ENCODE results near the gene BIRC5. TPM values are rescaled to one million over a fixed set of nuclear protein-coding genes. Genes with fewer than 3 reads are reported as not detected.

The BIRC5 gene
- total and polyA plus RNA-seq, 9 donors = 0.11 to 1.4 (median 0.73) TPM; not detected in 2

DNA sequence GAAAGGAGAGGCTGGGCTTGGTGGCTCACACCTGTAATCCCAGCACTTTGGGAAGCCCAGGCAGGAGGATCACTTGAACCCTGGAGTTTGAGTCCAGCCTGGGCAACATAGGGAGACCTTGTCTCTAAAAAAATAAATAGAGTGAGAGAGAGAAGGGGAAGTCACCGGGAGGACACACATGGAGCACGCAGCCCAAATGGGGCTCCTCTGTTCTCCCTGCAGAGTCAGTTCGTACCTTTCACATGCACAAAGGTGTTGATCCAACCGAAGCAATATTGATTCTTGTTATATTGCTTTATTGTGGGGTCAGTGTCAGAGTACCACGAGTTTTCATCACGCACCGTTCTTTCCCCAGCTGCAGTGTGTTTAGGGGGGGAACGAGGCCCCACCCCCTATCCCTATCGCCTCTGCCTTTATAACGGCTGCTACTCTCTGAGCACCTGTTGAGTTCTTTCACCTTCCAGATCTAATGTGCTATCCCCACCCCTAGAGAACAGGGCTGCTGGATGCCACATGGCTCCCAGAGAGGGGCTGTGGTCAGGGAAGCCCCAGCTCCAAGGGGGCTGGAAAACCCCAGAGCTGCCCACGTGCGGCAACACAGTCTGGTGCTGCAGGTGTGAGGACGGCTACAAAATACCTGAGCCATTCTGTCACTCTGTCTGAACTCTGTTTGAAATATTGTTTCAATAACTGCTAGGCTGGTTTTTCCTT, 16.4 kb downstream of the BIRC5 start:
- intact Hi-C loops (cut with DNase I) = no loop called here
- TF ChIP-seq, protein P1, sequence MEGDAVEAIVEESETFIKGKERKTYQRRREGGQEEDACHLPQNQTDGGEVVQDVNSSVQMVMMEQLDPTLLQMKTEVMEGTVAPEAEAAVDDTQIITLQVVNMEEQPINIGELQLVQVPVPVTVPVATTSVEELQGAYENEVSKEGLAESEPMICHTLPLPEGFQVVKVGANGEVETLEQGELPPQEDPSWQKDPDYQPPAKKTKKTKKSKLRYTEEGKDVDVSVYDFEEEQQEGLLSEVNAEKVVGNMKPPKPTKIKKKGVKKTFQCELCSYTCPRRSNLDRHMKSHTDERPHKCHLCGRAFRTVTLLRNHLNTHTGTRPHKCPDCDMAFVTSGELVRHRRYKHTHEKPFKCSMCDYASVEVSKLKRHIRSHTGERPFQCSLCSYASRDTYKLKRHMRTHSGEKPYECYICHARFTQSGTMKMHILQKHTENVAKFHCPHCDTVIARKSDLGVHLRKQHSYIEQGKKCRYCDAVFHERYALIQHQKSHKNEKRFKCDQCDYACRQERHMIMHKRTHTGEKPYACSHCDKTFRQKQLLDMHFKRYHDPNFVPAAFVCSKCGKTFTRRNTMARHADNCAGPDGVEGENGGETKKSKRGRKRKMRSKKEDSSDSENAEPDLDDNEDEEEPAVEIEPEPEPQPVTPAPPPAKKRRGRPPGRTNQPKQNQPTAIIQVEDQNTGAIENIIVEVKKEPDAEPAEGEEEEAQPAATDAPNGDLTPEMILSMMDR (IDR thresholded peaks at IDR 0.05) = no peak
- TF ChIP-seq POLR2A (IDR thresholded peaks at IDR 0.05) (no peak), EP300 (IDR thresholded peaks at IDR 0.05) (no peak)
- no peaks in the 10 kb centered on the region for H3K27me3 ChIP-seq

DNA sequence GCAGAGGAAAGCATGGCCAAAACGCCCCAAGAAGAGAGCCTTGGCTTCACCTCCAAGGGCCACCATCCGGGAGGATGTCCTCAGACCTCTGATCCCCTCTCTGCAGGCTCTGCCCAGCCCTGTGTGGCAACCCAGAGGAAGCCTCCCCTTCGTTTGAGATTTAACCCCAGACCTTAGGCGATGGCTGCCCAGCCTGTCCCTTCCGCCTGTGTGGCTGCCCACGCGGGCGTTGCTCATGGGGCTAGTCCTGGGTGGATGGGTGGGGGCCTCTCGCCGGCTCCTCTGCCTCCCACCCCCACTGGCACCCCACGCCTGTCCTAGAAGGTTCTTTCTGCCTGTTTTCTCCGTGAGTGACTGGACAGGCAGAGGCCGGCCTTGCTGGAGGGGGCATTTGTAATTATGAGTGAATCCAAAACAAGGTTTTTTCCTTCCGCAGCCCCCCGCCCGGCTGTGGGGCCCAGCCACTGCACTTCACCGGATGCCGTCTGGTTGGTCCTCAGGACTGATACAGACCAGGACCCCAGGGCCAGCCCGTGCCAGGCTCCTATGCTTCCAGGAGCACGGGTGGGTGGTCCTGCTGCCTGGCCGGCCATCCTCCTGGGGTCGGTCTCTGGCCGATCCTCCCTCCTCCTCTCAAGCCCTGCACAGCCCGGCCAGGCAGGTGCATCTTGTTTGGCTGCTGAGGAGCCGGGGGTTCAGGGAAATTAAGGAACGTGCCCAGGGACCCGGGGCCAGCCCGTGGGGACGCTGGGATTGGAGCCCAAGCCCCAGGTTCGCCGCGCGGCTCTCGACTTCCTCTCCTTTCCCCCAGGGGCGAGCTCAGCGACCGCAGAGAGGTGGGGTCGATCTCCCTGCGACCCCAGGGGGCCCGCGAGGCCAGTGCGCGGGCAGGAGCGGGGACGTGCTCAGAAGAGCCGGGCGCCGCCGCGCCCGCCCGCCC, 17.2 kb downstream of the BIRC5 start, which contains the start of gene TMEM235:
Gene TMEM235 (plus strand): TSS at position 636 of the 940 bp plus-strand sequence. CDS start 393 bp downstream, outside the sequence.
- DNase-seq = no peak
- TF ChIP-seq POLR2A (IDR thresholded peaks at IDR 0.05) (no peak), EP300 (IDR thresholded peaks at IDR 0.05) (no peak)
- TF ChIP-seq, protein P1 (IDR thresholded peaks at IDR 0.05) = no peak
- no peaks in the 10 kb centered on the region for H3K36me3 ChIP-seq
- peaks cover 3% of the 10 kb centered on the region for H3K4me1 ChIP-seq (ENCODE audit: insufficient read depth)
- no peak within 1 kb of the TSS for H3K27ac ChIP-seq
- no peak within 1 kb of the TSS for H3K4me3 ChIP-seq
- no peaks in the 10 kb centered on the region for H3K9me3 ChIP-seq
- intact Hi-C loops (cut with DNase I) = no loop called here
- no peaks in the 10 kb centered on the region for H3K27me3 ChIP-seq
- WGBS, 3 donors = 11 to 17% (median 13%) methylated on average over 45 to 52 of the region's 52 CpGs

More for the DNA sequence above, 16.4 kb downstream of the BIRC5 start:
- 58 to 66% (median 62%) methylated on average over 13 of the region's 13 CpGs for WGBS, 3 donors
- H3K36me3 ChIP-seq = no peaks in the 10 kb centered on the region
- H3K9me3 ChIP-seq = no peaks in the 10 kb centered on the region
- H3K4me3 ChIP-seq = no peak overlapping the region
- H3K27ac ChIP-seq = no peak overlapping the region
- peaks cover 3% of the 10 kb centered on the region for H3K4me1 ChIP-seq (ENCODE audit: insufficient read depth)
- DNase-seq = no peak

DNA sequence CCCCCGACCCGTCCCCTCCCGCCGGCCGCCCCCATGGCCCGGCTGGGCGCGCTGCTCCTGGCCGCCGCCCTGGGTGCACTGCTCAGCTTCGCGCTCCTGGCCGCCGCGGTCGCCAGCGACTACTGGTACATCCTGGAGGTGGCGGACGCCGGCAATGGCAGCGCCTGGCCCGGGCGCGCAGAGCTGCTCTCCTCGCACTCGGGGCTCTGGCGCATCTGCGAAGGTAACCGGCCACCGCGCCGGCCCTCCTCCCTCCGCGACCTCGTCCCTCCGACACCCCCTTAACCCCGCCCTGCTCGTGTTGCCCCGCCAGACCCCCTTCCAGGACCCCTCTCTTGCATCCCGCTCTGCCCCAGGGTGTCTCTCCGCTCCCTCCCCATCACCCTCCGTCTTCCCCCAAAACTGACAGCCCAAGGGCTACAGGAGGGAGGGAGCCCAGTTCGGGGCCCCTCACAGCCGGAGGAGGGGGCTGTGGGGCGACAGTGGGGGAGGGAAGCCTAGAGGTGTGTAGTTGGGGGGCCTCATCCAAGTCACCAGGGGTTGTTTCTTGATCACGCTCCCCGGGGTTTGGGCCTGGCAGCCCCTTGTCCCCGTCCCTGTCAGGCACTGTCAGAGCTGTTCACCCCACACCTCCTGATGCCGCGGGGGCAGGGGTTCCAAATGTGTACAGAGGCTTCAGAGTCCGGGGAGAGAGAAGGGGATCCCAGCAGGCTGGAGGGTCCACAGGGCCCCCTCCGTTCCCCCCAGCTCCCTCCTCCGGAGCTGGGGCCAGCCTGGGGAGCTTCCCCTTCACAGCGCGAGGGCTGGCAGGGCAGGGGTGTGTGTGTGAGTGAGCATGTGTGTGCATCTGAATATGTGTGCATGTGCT, 18.2 kb downstream of the BIRC5 start:
- WGBS, 3 donors = 9 to 11% (median 9%) methylated on average over 21 to 55 of the region's 55 CpGs
- peaks cover 3% of the 10 kb centered on the region for H3K4me1 ChIP-seq (ENCODE audit: insufficient read depth)
- no peaks in the 10 kb centered on the region for H3K36me3 ChIP-seq
- H3K27me3 ChIP-seq = no peaks in the 10 kb centered on the region
- intact Hi-C loops (cut with DNase I) = loop anchor here in 1 of 4 donors (2.0 kb wide), 1 partner anchor 19 kb away; no protein-coding TSS in a partner anchor
- H3K27ac ChIP-seq = no peak overlapping the region
- no peak for DNase-seq
- no peak for TF ChIP-seq EP300 (IDR thresholded peaks at IDR 0.05)
- H3K9me3 ChIP-seq = no peaks in the 10 kb centered on the region
- H3K4me3 ChIP-seq = no peak overlapping the region

DNA sequence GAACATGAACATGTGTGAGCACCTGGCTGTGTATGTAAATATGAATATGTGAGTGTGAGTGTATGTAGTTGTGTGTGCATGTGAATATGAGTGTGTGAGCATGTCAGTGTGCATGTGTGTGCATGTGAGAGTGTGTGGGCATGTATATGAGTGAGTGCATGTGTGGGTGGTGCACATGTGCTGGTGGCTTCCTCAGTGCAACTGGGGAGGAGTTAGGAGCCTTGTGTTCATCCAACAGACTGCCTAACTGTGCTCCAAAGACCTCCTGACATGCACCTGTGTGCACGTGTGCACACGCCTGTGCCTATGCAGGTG, 18.8 kb downstream of the BIRC5 start:
- peaks cover 6% of the 10 kb centered on the region for H3K4me1 ChIP-seq (ENCODE audit: insufficient read depth)
- TF ChIP-seq, protein P1 (IDR thresholded peaks at IDR 0.05) = no peak
- TF ChIP-seq EP300 (IDR thresholded peaks at IDR 0.05) (no peak), POLR2A (IDR thresholded peaks at IDR 0.05) (no peak)
- no peaks in the 10 kb centered on the region for H3K36me3 ChIP-seq
- H3K9me3 ChIP-seq = no peaks in the 10 kb centered on the region
- no peak overlapping the region for H3K4me3 ChIP-seq
- DNase-seq = no peak
- no peak overlapping the region for H3K27ac ChIP-seq
- intact Hi-C loops (cut with DNase I) = loop anchor here in 1 of 4 donors (2.0 kb wide), 1 partner anchor 20 kb away; no protein-coding TSS in a partner anchor
- 83 to 86% (median 85%) methylated on average over 2 of the region's 2 CpGs for WGBS, 3 donors
- no peaks in the 10 kb centered on the region for H3K27me3 ChIP-seq

Measured in ovary (tissue), 9 donors.